ENCODE results near the gene STK39. TPM values are rescaled to one million over a fixed set of nuclear protein-coding genes. Genes with fewer than 3 reads are reported as not detected.

Gene STK39
- polyA plus RNA-seq, 1 donor (not counting 4 experiments of a cell fraction or from before 2014, with no cell fraction given): 20.7 TPM

- no peak for FAIRE-seq
- no peak overlapping the region for H3K9ac ChIP-seq (ENCODE audit: control insufficient read depth, extremely low read depth, insufficient read depth, low read length)
- TF ChIP-seq EZH2 (IDR thresholded peaks at IDR 0.05; ENCODE audit: low read length) (no peak), CTCF (optimal IDR thresholded peaks at IDR 0.05 in 1 of 3, IDR thresholded peaks at IDR 0.05 in 1 of 3, conservative IDR thresholded peaks at IDR 0.05 in 1 of 3; ENCODE audit: extremely low read depth in 1 of 3, insufficient read depth in 2 of 3, low read length in 3 of 3) (no peak)
- no peak overlapping the region for H3K4me2 ChIP-seq (ENCODE audit: control insufficient read depth, extremely low read depth, insufficient read depth, low read depth, low read length)
- H4K20me1 ChIP-seq (ENCODE audit: control insufficient read depth, extremely low read depth, insufficient read depth, low read length): no peaks in the 10 kb centered on the region
- peaks cover 0 to 4% of the 10 kb centered on the region in 2 experiments for H3K36me3 ChIP-seq (ENCODE audit: control insufficient read depth in 2 of 2, extremely low read depth in 1 of 2, insufficient read depth in 2 of 2, low read length in 2 of 2)
- no peak overlapping the region for H3K4me3 ChIP-seq (ENCODE audit: control insufficient read depth in 2 of 3, extremely low read depth in 1 of 3, insufficient read depth in 2 of 3, low read depth in 1 of 3, low read length in 3 of 3)
- no peaks in the 10 kb centered on the region for H3K27me3 ChIP-seq (ENCODE audit: control insufficient read depth, extremely low read depth, insufficient read depth, low read length)
- no peak for DNase-seq (ENCODE audit: low read depth, low spot score)
- no peak overlapping the region for H3K27ac ChIP-seq (ENCODE audit: control insufficient read depth, insufficient read depth, low read length)
- H3K4me1 ChIP-seq (ENCODE audit: control insufficient read depth, extremely low read depth, insufficient read depth, low read length): peaks cover 3% of the 10 kb centered on the region
- H3K9me3 ChIP-seq (ENCODE audit: control insufficient read depth, low read depth, low read length): no peaks in the 10 kb centered on the region
- dilution Hi-C loops (cut with MboI; ENCODE audit: extremely low pct_ligation_motif_present, low sequenced_read_pairs): no loop called here
- peaks cover 9% of the 10 kb centered on the region for H3K79me2 ChIP-seq (ENCODE audit: control insufficient read depth, insufficient read depth, low read length)
- no peak overlapping the region for H2AFZ ChIP-seq (ENCODE audit: control insufficient read depth, low read length)
- H3K9me1 ChIP-seq (ENCODE audit: control insufficient read depth, extremely low read depth, insufficient read depth, low read length): no peaks in the 10 kb centered on the region
Observed at GRCh38 chr2:168233726-168234406, 13.5 kb downstream of the STK39 start.

- dilution Hi-C loops (cut with MboI; ENCODE audit: extremely low pct_ligation_motif_present, low sequenced_read_pairs): no loop called here
- Histone ChIP-seq H2AFZ (ENCODE audit: control insufficient read depth, low read length) (no peak overlapping the region), H3K4me1 (ENCODE audit: control insufficient read depth, extremely low read depth, insufficient read depth, low read length) (peaks cover 3% of the 10 kb centered on the region), H3K36me3 (ENCODE audit: control insufficient read depth in 2 of 2, extremely low read depth in 1 of 2, insufficient read depth in 2 of 2, low read length in 2 of 2) (peaks cover 0 to 4% of the 10 kb centered on the region in 2 experiments), H3K27ac (ENCODE audit: control insufficient read depth, insufficient read depth, low read length) (no peak overlapping the region), H3K4me2 (ENCODE audit: control insufficient read depth, extremely low read depth, insufficient read depth, low read depth, low read length) (no peak overlapping the region), H3K9me1 (ENCODE audit: control insufficient read depth, extremely low read depth, insufficient read depth, low read length) (no peaks in the 10 kb centered on the region), H4K20me1 (ENCODE audit: control insufficient read depth, extremely low read depth, insufficient read depth, low read length) (no peaks in the 10 kb centered on the region), H3K4me3 (ENCODE audit: control insufficient read depth in 2 of 3, extremely low read depth in 1 of 3, insufficient read depth in 2 of 3, low read depth in 1 of 3, low read length in 3 of 3) (no peak overlapping the region), H3K9me3 (ENCODE audit: control insufficient read depth, low read depth, low read length) (no peaks in the 10 kb centered on the region), H3K27me3 (ENCODE audit: control insufficient read depth, extremely low read depth, insufficient read depth, low read length) (no peaks in the 10 kb centered on the region), H3K9ac (ENCODE audit: control insufficient read depth, extremely low read depth, insufficient read depth, low read length) (no peak overlapping the region), H3K79me2 (ENCODE audit: control insufficient read depth, insufficient read depth, low read length) (peaks cover 7% of the 10 kb centered on the region)
- no peak for TF ChIP-seq EZH2 (IDR thresholded peaks at IDR 0.05; ENCODE audit: low read length)
- no peak for TF ChIP-seq CTCF (optimal IDR thresholded peaks at IDR 0.05 in 1 of 3, IDR thresholded peaks at IDR 0.05 in 1 of 3, conservative IDR thresholded peaks at IDR 0.05 in 1 of 3; ENCODE audit: extremely low read depth in 1 of 3, insufficient read depth in 2 of 3, low read length in 3 of 3)
- FAIRE-seq: no peak
- no peak for DNase-seq (ENCODE audit: low read depth, low spot score)
Observed at GRCh38 chr2:168233166-168233565, 14.2 kb downstream of the STK39 start.
